Lower leg skin (tissue), 4 donors: ENCODE results near the gene SELENOO. TPM values are rescaled to one million over a fixed set of nuclear protein-coding genes. Genes with fewer than 3 reads are reported as not detected.

Source experiments
- DNase-seq, 2 donors: peaks; one replicate each; pipeline ENCODE4 v3.0.0-alpha.2; 2019; ENCODE audit warnings: low spot score in 2 of 2
- H3K4me3 ChIP-seq: fragments of 200-600 bp; sonication (generic); 2 replicates; pipeline ENCODE4 v1.5.1; 2017; ENCODE audit warnings: mild to moderate bottlenecking, low read depth; ENCODE audit not compliant: poor library complexity, severe bottlenecking
- POLR2A ChIP-seq, 2 donors: fragments of 450-650 bp; IDR thresholded peaks; one replicate each; pipeline ENCODE4 v1.6.1; 2016 to 2017; ENCODE audit warnings: antibody characterized with exemption in 2 of 2, mild to moderate bottlenecking in 1 of 2, moderate library complexity in 1 of 2
- WGBS, 2 donors: methylation state at CpG; one replicate each; pipeline ENCODE4 v1.1.5; 2018; 5-methylcytosine and 5-hydroxymethylcytosine counted together
- intact Hi-C: fragments of 100-400 bp; cut with DNase I; formaldehyde crosslinking; loops from one replicate; pipeline ENCODE4 v1.15.0; 2023; ENCODE audit warnings: low total_unique reads
- total RNA-seq, 4 donors: library from RNA; depleted of rRNA; stranded (reverse); fragments of >200 nt; gene quantifications; one replicate each; pipeline ENCODE4 v1.1.0, GENCODE V29; 2016
- TF ChIP-seq, protein P1 (sequence below), 3 donors: fragments of 450-650 bp; IDR thresholded peaks; one replicate each; pipeline ENCODE4 v1.5.1; 2016; ENCODE audit warnings: antibody characterized with exemption in 3 of 3, mild to moderate bottlenecking in 3 of 3, moderate library complexity in 2 of 3

The SELENOO gene
- total RNA-seq, 4 donors from 2014 or later, result 33.3 to 52.3 (median 43.1) TPM

DNA sequence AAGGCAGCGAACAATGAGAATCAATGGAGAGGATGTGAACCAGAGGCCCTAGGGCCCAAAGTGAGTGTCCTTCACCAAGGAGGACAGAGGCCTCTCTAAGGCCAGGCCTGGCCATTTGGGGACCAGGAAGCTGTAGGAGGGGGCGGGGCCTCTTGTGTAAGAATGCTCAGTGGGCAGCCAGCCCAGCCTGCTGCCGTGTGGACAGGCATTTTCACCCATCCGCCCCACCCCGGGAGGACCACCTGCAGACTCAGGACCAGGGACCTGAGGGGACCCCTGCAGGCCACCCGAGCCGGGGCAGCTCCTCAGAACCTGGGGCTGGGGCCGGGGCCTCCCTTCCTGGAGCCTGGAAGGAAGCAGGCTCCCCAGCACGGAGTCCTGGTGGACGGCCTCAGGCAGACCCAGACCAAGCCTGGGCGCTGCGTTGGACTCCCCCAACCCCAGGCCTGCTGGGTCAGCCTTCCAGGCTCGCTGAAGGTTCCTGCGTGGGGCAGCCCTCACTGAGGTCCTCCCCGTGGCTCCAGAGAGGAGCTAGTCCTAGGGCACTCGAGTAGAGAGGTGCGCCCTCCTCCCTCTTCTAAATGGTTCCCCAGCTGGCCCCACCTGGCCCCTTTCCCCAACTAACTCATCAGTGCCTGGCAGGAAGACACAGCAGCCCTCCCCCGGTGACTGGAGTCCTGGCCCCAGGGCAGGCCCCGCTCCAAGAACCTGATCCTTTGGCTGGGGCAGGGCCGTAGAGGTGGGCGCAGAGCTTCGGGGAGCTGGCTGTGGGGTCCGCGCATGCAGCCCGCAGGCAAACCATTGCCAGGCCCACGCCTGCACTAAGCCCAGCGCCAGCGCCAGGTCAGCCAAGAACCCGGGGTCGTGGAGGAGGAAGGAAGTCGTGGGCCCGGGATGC, 16.6 kb upstream of the SELENOO start:
- 55 to 68% methylated on average over 24 to 30 of the region's 32 CpGs for WGBS, 2 donors
- intact Hi-C loops, result loop anchor here (10.0 kb wide), 1 partner anchor 249 kb away; no protein-coding TSS in a partner anchor
- no peak for TF ChIP-seq POLR2A (IDR thresholded peaks at IDR 0.05)
- TF ChIP-seq, protein P1, sequence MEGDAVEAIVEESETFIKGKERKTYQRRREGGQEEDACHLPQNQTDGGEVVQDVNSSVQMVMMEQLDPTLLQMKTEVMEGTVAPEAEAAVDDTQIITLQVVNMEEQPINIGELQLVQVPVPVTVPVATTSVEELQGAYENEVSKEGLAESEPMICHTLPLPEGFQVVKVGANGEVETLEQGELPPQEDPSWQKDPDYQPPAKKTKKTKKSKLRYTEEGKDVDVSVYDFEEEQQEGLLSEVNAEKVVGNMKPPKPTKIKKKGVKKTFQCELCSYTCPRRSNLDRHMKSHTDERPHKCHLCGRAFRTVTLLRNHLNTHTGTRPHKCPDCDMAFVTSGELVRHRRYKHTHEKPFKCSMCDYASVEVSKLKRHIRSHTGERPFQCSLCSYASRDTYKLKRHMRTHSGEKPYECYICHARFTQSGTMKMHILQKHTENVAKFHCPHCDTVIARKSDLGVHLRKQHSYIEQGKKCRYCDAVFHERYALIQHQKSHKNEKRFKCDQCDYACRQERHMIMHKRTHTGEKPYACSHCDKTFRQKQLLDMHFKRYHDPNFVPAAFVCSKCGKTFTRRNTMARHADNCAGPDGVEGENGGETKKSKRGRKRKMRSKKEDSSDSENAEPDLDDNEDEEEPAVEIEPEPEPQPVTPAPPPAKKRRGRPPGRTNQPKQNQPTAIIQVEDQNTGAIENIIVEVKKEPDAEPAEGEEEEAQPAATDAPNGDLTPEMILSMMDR (IDR thresholded peaks at IDR 0.05), result no peak
- DNase-seq, result peak in 1 of 2 donors; percentile 94
- H3K4me3 ChIP-seq, result no peak overlapping the region

DNA sequence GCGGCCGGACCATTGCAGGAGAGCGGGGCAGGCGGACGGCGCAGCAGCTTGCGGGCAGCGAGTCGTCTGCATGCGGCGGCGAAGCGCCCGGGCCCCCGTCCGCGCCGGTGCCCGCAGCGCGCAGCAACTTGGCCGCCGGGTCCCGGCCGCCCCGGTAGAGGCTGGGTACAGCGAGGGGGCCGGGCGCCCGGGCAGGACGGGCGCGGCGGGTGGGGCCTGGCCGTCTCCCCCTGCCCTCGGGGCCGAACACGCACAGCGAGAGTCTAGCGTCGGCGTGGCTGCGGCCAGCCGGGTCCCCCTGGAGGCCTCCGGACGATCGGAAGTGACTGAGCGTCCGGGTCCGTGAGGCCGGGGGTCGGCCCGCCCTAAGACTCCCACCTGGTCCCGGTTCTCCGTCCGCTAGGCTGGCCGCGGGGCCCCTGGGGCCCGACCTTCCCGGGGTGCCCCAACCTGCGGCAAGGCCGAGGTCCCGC, 15.9 kb upstream of the SELENOO start:
- no peak for TF ChIP-seq POLR2A (IDR thresholded peaks at IDR 0.05)
- TF ChIP-seq, protein P1 (IDR thresholded peaks at IDR 0.05), result no peak
- WGBS, 2 donors, result 22 to 38% methylated on average over 27 to 42 of the region's 63 CpGs
- no peak for DNase-seq
- peak overlapping the region; percentile 14 for H3K4me3 ChIP-seq
- intact Hi-C loops, result loop anchor here (10.0 kb wide), 1 partner anchor 250 kb away; no protein-coding TSS in a partner anchor

DNA sequence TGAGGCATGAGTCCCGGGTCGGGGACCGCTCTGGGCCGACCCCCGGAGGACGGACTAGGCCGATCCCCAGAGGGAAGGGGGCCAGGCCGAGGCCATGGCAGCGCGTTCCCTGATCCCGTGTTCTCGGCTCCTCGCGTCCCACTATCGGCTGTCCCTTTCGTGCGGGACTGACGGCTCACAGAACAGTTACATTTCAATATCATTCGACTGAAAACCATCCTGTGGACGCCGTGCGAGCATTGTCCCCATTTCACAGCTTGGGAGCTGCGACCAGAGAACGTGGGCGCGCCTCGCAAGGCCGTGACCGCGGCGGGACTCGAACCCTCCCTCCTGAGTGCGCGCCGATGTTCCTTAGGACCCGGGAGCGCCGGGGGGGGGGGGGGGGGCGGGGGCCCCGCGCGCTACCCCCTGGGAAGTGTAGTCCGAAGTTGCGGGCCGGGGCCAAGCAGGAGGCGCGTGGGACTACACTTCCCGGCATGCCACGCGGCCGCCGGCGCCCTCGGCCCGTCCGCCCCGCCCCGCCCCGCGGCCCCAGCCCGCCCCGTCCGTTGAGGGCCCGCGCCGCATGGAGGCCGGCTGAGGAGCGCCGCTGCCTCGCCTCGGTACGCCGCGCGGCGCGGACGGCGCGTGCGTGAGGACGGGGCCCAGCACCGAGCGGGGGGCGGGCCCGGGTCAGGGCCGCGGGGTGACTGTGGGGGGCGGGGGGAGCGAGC, 15.3 kb upstream of the SELENOO start, which contains the start of gene TRABD:
Gene TRABD (plus strand): TSS at position 539 of the 713 bp plus-strand sequence. CDS start 7,148 bp downstream, outside the sequence.
- DNase-seq, result peak; percentile 78 to 96
- intact Hi-C loops, result loop anchor here (10.0 kb wide), 1 partner anchor 251 kb away; no protein-coding TSS in a partner anchor
- TF ChIP-seq, protein P1 (IDR thresholded peaks at IDR 0.05), result no peak
- TF ChIP-seq POLR2A (IDR thresholded peaks at IDR 0.05), result no peak
- 1 to 4% methylated on average over 26 to 37 of the region's 90 CpGs for WGBS, 2 donors
- peak within 1 kb of the TSS; percentile 42 for H3K4me3 ChIP-seq

DNA sequence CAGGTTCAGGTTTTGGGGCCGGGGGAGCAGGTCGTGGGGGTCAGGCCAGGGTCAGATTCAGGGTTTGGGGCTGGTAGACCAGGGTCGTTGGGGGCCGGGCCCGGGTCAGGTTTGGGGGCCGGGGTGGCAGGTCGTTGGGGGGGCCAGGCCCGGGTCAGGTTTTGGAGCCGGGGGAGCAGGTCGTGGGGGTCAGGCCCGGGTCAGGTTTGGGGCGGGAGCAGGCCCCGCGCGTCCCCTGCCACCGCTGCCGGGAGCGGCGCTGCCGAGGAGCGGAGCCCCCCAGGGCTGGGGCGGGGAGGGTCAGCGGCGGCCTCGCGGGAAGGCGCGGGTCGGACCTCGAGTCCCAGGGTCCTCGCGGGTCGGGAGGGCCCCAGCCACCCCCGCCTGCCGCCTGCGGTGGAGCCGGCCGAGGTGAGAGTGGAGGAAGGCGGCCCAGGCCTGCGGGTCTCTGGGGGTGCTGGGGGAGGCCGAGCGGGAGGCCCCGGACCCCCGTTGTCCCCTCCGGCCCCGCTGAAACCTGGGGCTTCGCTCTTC, 14.6 kb upstream of the SELENOO start:
- intact Hi-C loops, result loop anchor here (10.0 kb wide), 1 partner anchor 251 kb away; no protein-coding TSS in a partner anchor
- WGBS, 2 donors, result 0 to 3% methylated on average over 11 to 24 of the region's 47 CpGs
- H3K4me3 ChIP-seq, result peak overlapping the region; percentile 42
- no peak for DNase-seq
- TF ChIP-seq, protein P1 (IDR thresholded peaks at IDR 0.05), result no peak
- no peak for TF ChIP-seq POLR2A (IDR thresholded peaks at IDR 0.05)

DNA sequence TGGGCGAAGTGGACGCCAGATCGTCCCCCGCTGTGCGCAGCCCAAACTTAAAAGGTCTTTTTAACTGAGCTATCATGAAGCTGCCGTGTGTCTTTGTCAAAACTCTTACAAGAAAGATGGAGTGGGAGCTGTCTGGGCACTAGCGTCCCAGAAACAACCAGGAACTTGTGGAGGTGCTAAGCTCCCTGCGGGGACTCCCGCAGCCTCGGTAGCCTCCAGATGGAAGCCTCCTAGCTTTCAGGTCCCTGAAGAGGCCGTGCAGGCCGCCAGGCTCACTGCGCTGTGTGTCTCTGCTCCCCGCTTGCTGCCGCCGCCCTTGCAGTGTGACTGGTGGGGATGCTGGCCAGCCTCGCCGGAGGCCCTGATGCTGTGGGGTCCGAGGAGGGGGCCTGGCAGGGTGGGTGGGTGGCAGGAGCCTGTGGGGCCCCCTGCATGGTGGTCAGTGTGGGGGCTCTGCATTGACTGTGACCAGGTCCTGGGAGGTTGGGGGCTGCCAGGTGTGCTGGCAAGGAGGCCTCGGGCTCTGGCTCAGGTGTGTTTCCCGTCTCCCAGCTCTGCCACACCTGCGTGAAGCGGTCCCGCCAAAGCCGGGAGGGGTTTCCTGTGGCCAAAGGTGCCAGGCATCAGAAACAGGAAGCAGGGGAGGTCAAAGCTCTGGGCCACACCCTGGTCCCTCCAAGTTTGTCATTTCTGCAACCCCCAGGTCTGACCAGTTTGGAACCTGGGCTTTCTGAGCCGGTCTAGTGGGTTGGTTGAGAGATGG, 13.9 kb upstream of the SELENOO start:
- no peak for TF ChIP-seq POLR2A (IDR thresholded peaks at IDR 0.05)
- TF ChIP-seq, protein P1 (IDR thresholded peaks at IDR 0.05), result no peak
- peak overlapping the region; percentile 42 for H3K4me3 ChIP-seq
- intact Hi-C loops, result loop anchor here (10.0 kb wide), 1 partner anchor 252 kb away; no protein-coding TSS in a partner anchor
- DNase-seq, result no peak
- 26 to 35% methylated on average over 15 to 26 of the region's 26 CpGs for whole genome bisulfite sequencing, 2 donors
